SKM-1 (cell line): ENCODE results near the gene IPO9.
"Not testable (repeated sequence)": the region's sequence is repeated elsewhere in the genome, so short reads cannot be mapped to it uniquely, and the experiment has no call there.

Experiments used
- DNase-seq: peaks from one replicate; lab custom pipeline; 2025; ENCODE audit not compliant: unreplicated experiment; lab: John Stamatoyannopoulos, UW

The IPO9 gene

DNA sequence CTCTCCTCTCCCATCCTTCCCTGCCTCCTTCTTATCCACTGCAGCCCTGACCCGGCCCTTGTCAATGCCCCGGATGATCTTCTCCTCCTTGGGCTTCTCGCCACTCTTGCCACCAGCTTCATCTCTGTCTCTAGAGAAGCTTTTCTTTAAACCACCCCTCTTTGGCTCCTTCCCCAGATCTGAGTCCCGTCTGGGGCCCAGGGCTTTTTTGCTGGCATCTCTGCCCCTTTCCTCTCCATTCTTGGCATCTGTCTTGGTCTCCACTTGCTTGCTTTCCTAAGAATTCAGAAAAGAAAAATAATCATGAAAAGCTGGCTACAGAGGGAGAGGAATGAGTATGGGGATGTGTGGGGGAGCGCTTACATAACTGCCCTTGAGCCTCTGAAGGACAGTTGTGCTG is 71.5 kb downstream of the IPO9 start:
- DNase-seq = no peak

DNA sequence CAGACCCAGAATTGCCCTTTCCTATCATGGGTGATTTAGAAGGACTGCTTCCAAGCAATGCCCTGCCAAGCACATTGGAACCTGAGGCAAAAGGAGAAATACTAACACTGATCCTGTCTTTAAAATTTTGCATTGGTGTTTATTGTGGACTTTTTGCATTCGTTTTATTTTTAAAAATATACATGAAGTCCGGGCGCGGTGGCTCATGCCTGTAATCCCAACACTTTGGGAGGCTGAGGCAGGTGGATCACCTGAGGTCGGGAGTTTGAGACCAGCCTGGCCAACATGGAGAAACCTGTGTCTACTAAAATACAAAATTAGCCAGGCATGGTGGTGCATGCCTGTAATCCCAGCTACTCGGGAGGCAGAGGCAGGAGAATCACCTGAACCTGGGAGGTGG is 72.1 kb downstream of the IPO9 start:
- not testable (repeated sequence) for DNase-seq

DNA sequence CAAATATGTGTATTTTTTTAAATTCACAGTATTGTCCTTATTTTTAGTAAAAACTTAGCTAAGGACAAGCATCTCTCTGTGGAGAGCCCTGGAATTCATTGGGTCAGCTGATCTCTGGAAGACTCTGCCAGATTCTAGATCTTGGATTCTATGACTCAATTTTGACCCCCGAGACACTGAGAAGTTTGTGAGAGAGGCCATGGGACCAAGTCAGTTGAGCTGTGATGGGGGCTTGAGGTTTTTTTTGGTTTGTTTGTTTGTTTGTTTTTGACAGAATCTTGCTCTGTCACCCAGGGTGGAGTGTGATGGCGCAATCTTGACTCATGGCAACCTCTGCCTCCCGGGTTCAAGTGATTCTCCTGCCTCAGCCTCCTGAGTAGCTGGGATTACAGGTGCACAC is 73.2 kb downstream of the IPO9 start:
- no peak for DNase-seq

DNA sequence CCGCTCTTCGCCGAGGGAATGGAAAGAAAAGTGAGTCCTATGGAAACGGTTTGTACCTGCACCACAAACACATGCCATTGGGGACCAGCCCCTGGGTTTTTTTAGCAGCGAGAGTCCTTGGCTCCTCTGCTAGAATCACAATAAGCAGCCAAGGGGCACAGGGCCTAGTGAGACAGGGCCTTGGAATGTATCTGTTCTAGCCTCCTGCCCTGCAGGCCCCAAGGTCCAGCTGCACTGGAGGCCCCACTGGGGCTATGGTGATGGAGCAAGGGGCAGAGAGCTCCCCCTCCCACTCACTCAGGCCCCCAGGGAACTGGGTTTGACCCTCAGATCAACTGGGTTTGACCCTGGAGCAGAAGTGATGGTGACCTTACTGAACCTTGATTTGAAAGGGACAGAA is 74.2 kb downstream of the IPO9 start:
- no peak for DNase-seq

DNA sequence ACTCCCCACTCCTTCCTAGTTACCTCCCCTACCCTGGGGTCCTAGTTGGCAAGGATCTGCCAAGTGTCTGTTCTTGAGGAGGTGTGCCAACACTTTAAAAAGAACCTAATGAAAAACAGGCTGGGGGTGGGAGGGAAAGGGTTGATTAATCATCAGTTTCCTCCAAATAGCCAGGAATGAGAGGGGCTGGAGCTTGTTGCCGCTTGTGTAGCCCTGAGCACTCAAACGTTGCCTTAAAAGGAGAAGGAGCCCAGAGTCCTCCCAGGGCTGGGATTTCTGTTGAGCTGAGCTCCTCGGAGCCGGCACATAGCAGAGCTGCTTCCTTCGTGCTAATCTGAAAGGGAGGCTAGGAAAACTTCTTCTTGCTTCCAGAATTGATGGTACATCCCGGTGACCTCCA is 75.6 kb downstream of the IPO9 start:
- DNase-seq = no peak

DNA sequence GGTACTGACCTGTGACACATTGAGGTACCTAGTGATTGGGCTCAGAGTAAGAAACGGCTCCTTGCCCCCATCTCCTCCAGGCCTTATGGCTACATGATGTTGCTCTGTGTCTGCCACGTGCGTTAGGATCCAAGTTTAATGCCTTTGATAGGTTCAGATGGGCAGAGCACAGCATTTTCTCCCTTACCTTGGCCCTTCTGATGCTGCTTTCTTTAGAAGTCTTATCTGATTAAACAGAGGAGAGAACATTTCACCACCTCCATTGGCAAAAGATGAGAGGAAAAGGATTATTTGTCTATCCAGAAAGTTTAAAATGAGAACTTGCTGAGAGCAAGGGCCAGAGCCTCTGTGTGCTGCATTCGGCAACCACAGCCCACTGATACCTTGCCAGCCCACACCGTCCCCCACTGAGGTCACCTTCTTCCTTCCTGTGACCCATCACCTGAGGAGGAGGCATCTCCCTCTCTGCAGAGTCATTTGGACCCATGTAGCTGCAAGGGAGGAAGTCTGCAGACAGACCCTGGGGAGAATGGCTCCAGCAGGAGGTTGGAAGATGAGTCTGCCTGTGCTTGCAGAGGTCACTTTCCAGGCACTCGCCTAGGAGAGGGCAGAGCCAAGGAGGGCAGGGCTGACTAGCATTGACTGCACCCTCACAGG is 76.4 kb downstream of the IPO9 start:
- DNase-seq = no peak

DNA sequence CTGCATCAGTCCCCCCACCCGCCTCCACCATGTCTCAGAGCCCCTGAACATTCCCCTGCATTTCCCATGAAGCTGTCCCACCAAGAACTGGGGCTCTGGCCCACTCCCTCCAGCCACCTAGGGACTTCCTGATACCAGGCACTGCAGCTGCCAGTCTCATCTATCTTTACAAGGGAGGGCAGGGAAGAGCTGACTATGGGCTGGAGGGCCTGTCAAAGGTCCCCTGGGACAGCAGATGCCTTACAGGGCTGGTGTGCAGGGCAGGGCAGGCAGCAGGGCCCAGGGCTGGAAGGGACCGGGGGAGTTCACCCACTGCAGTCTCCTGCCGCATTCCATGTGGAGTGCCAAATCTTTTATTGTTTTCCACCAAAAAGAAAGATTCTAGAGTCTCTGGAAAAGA is 77.4 kb downstream of the IPO9 start:
- no peak for DNase-seq

DNA sequence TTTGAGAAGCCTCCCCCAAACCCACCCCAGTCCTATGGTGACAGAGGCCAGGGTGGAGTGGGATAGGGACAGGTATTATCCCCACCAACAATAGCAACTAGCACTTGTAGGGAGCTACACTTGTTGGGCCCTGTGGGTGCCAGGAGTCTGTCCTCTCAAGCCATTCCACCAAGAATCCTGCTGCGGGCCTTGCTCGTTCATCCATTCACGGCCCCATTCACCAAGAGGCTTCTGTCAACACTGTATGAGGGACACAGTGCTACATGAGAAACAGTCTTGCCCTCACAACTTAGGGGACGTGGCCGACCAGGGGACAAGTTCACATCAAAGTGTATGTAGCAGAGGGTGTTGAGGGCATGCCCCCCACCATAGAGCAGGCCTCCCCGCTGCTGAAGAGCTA is 78.7 kb downstream of the IPO9 start:
- DNase-seq = no peak

DNA sequence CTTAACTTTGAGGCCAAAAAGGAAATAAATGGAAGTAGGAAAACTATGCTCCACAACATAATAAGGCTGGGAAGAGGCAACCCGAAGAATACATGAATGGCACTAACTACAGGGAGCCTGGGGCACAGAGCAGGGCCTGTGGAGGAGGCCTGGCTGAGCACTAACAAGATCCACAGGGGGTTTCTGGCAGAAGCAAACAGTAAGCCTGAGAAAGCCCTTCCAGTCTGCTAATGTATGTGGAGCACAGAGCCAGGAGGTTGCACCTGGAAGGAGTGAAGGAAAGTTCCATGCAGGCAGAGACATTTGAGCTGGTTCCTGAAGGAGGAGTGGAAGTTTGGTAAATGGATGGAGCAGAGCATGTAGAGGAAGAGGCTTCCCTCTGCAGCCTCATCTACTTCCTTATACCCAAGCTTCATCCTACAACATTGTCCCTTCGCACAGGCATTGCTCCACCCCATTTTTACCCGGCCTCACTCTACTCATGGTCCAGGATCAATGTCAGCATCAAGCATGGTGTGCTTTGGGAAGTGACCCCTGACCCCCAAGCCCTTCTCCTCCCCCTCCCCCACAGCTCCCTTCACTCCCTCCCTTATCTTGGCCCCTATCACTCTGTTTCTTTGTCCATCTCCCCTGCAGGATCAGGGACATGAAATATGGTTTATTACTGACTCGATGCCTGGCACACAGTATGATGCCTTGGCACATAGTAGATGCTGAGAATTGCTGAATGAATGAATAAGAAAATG is 83.0 kb downstream of the IPO9 start:
- no peak for DNase-seq

DNA sequence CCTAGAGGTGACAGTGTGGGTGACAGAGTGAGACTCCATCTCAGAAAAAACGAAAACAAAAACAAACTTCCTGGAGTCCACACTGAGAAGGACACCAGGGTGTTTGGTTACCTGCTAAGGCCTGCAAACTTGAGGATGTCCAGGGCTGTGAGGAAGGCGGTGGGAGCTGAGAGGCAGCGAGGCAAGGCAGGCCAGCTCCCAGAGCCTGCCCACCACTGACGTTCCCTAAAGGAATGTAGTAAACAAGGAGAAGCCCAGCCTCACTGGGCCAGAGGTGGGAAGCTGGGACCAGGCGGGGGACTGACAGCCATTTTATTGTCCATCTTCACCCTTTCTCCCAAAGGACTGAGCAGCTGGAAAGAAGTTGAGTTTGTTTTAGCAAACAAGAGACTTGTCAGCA is 83.9 kb downstream of the IPO9 start:
- no peak for DNase-seq

DNA sequence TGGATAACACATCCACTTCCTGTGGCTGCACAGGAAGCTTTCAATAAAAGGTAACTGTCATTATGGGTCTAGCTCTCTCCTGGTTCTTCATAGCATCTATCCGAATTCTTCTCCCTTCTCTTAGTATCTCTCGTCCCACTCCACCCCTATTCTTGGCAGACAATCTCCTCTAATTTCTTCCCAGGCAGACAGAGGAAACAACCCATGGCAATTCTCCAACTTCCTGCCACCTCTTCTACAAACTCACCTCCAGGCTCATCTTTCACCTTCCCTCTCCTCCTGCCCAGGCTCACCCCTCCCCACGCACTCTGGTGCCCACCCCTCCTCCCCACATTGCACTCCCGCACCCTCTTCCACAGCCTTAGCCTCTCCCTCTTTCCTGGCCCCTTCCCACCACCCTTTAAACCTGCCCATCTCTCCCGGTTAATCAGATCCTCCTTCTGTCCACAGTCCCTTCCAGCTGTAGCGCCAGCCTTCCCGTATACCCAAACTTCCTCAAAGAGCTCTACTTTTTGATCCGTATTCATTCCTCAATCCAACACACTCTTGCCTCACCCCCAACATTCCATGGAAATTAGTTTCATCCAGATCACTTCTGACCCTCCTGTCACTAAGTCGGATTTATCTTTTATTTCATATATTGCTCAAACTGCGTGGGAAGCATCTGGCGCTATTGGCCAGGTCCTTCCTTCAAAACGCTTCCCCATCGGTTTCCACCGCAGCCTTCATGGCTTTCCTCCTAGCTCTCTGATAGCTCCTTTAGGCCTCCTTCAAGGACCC is 85.7 kb downstream of the IPO9 start:
- DNase-seq = no peak

DNA sequence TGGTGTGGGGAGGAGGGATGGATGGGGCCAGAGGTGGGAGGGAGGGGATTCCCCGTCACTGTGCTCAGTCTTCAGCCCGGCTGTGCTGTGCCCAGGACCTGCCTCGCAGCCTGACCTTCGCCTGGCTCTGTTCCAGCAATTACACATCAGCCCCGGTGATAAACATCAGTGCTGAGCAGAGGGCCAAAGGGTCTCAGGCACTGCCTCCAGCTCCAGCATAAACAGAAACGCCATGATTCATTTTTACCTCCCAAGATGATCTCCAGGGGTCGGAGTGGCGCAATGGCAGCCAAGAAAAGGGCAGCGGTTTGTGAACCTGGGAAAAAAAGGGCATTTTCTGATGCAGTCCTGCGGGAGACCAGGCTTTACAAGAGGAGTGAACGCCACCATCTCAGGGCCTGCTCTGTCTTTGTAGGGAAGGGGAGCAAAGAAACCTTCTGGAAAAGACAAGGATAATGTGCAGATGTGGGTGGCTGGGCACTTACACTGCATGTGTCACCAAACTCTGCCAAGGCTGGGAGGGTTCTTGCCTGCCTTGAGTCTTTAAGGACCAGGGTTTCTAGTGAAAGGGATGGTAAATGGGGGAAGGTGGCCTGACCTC is 87.8 kb downstream of the IPO9 start:
- DNase-seq = no peak

DNA sequence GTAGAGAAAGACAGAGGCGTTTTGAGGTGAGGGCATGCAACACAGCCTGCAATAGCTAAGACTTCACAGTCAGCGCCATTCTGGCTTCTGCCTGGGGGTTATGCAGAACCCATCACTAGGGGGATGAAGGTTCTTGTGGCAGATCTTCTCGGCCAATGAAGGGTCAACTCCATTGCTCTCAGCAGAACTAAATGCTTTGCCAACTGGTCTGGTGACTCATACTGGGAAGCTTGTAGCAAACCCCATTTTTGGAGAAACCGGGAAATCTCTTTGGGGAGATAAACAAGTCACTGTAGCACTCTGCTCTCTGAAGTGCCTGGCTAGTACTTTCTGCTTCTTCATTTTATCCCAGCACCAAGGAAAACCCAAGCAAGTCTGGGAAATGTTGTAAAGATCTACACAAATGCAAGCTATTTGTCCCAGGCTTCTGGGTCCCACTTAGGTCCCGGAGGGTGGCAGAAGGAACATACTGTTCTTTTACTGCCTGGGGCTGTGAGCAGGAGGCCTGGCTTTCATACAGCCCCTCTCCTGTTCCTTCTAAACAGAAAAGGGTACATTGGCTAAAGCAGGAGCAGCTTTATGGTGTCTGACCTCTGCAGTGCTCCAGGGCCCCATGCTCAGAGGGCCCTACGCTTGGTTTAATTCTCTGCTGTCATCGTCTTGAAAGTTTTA is 88.5 kb downstream of the IPO9 start:
- no peak for DNase-seq

DNA sequence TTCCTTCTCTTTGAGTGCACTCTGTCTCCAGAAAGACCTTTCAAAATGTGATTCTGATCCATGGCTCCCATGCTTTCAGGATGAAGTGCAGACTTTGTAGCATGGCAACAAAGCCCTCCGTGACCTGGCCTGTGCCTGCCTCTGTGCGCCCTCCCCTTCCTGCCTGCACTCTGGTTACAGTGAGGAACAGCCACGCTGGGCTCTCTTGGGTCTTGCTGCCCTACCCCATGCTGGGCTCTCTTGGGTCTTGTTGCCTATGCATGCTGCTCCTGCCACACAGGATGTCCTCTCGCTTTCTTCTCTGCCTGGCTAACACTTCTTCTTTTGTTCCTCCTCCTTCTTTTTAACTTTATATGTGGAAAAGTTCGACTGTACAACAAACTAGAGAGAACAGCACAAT is 89.4 kb downstream of the IPO9 start:
- no peak for DNase-seq

DNA sequence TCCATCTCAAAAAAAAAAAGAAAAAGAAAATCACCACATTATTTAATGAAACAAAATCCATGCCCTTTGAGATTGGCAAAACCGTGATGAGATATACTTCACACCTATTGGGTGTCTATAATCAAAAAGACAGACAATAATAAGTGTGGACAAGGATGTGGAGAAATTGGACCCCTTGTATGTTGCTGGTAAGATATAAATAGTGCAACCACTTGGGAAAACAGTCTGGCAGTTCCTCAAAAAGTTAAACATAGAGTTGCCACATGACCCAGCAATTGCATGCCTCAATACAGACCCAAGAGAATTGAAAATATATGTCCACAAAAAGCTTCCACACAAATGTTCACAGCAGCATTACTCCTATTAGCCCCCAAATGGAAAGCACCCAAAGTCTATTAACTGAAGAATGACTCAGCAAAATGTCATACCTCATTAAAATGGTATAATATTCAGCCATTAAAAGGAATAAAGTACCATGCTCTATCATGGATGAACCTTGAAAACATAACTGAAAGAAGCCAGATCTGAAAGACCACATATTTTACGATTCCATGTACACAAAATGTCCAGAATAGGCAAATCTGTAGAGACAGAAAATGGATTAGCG is 93.1 kb downstream of the IPO9 start:
- DNase-seq = no peak

DNA sequence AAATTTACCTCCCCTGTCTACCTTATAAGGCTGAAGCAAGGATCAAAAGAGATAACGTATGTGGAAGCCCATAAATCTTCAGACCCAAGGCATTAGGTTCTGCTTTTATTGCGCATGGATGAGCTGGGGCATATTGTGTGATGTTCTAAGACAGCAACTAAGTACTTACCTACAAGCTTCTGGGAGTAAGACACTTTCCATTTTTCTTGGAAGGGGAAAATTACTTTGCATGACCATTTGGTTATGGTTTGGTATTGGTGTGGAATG is 96.3 kb downstream of the IPO9 start:
- no peak for DNase-seq

DNA sequence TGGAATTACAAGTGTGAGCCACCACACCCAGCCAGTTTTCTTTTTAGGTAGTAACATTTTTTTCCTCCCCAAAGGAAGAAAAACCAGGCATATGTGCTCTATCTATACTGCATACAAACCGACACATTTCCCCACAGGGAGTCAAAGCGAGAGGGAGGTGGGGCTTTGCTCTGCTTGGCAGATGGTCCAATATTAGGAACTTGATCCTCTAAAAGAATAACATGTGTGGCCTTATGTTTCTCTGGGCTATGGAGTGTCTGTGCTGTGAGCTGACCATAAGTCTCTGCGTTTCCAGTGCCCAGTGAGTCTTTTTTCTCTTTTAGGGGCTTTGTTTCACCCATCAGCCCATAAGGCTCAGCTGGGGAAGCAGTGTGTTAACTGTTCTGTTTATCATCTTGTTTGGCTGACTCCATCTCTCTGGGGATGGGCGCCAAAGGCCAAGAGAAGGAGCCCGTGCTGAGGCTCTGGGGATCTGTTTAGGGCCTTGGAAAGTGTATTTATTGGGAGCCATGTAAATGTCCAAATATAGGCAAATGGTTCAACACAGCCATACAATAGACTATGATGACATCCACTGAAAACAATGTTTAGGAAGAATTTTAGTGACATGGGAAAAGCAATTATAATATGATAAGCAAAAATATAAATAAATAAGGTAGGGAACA is 97.2 kb downstream of the IPO9 start:
- no peak for DNase-seq

DNA sequence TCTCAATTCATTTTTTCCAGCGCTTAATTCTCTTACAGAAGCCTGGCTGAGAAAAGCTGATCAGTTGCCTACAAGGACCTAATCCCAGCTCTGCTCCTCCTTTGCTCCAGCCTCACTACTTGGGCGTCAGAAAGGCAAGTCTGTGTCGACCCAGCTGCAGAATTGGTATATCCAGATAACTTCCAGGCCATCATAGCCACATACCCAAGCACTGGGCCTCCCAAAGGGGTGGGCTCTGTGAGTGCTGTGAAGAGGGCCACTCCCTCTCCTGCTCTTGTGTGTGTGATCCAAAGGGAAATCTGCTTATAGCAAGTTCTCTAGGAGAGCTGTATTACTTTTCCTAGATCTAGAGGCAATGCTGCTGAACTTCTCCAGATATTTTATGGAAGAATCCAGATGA is 99.3 kb downstream of the IPO9 start:
- no peak for DNase-seq

DNA sequence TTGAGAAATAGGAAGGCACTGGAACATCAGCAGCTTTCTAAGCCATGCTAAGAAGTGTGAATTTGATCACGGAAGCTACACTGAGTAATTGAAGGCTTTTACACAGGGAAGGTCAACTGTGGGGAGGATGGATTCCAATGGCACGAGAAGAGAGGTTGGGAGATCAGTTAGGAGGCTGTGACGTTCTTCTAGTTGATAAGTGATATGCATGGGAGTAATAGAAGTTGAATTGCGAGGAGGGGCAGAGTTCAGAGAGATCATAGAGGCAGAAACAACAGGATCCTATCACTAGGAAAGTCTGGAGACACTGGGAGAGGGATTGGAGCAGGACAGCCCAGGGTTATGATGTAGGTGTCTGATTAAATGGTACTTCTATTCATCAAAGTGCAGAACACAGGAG is 101.2 kb downstream of the IPO9 start:
- no peak for DNase-seq

DNA sequence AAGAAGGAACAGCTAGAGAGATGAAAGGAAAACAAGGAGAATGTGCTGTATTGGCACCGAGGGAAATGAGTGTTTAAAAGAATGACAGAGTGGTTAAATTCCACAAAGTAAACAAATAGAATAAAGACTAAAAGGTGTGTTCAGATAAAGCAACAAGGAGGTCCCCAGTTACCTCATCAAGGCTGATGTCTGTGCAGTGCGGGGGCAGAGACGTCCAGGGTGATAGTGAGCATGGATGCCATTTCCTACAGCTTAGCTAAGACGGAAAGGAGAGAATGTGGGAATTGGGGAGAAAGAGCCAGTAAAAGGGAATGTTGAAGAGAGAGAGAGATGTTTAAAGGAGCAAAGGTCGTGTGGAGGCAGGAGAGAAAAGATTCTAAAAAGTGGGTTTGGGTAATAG is 101.8 kb downstream of the IPO9 start:
- no peak for DNase-seq
